ENCODE data around the gene TUBGCP6.

The TUBGCP6 gene

DNA sequence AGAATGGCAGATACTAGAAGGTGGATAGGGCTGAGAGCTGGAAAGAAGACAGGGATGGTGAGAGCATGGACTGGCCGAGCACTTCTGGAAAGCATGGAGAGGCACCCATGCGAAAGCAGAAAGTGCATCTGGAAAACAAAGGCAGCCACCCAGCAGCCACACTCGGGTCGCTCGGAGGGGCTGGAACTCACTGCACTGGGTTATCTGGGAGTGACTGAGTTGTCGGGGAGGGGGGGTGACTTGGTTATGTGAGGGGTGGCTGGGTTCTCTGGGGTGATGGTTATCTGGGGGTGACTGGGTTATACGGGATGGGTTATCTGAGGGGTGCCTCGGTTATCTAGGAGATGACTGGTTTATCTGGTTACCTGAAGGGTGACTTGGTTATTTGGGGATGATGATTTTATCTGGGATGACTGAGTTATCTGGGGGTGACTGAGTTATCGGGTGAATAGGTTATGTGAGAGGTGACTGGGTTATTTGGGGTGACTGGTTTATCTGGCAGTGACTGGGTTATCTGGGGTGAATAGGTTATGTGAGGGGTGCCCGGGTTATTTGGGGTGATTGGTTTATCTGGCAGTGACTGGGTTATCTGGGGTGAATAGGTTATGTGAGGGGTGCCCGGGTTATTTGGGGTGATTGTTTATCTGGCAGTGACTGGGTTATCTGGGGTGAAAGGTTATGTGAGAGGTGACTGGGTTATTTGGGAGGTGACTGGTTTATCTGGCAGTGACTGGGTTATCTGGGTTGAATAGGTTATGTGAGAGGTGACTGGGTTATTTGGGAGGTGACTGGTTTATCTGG, 76.9 kb downstream of the TUBGCP6 start:
- no peak for DNase-seq
